Measurements from ENCODE around the gene CASP7.

- TF ChIP-seq POLR2AphosphoS5 (IDR thresholded peaks at IDR 0.05) (no peak), CTCF (IDR thresholded peaks at IDR 0.05; ENCODE audit: poor library complexity, severe bottlenecking) (no peak), EZH2 (IDR thresholded peaks at IDR 0.05; ENCODE audit: borderline replicate concordance, insufficient read depth, low read length, poor library complexity, severe bottlenecking) (no peak), MXI1 (conservative IDR thresholded peaks at IDR 0.05; ENCODE audit: poor library complexity, severe bottlenecking) (no peak)
- TF ChIP-seq, protein P1, sequence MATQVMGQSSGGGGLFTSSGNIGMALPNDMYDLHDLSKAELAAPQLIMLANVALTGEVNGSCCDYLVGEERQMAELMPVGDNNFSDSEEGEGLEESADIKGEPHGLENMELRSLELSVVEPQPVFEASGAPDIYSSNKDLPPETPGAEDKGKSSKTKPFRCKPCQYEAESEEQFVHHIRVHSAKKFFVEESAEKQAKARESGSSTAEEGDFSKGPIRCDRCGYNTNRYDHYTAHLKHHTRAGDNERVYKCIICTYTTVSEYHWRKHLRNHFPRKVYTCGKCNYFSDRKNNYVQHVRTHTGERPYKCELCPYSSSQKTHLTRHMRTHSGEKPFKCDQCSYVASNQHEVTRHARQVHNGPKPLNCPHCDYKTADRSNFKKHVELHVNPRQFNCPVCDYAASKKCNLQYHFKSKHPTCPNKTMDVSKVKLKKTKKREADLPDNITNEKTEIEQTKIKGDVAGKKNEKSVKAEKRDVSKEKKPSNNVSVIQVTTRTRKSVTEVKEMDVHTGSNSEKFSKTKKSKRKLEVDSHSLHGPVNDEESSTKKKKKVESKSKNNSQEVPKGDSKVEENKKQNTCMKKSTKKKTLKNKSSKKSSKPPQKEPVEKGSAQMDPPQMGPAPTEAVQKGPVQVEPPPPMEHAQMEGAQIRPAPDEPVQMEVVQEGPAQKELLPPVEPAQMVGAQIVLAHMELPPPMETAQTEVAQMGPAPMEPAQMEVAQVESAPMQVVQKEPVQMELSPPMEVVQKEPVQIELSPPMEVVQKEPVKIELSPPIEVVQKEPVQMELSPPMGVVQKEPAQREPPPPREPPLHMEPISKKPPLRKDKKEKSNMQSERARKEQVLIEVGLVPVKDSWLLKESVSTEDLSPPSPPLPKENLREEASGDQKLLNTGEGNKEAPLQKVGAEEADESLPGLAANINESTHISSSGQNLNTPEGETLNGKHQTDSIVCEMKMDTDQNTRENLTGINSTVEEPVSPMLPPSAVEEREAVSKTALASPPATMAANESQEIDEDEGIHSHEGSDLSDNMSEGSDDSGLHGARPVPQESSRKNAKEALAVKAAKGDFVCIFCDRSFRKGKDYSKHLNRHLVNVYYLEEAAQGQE (IDR thresholded peaks at IDR 0.05; ENCODE audit: borderline replicate concordance), result no peak
Measured at GRCh38 chr10:113693348-113693747, 13.6 kb downstream of the CASP7 start.
